Panc1 (cell line): ENCODE results near the gene DNAH6. TPM values are rescaled to one million over a fixed set of nuclear protein-coding genes. Genes with fewer than 3 reads are reported as not detected.

Experiments used
- ATAC-seq: fragments of 200-7000 bp; cut with Tn5 transposase; 2 replicates; pipeline ENCODE4 v1.9.1; 2020; ENCODE audit warnings: mild to moderate bottlenecking, moderate library complexity
- BruUV-seq: library from RNA; stranded (reverse); fragments of 400-500 nt; replicated peaks from 2 replicates; lab custom pipeline; 2021; lab: Mats Ljungman, UMichigan
- CTCF ChIA-PET: fragments of 300-600 bp; sonication (Branson Sonifier 250); formaldehyde crosslinking; loops from one replicate; lab custom pipeline; 2022; ENCODE audit warnings: antibody characterized with exemption; lab: Charles Lee
- POLR2A ChIA-PET: fragments of 300-600 bp; sonication (Branson Sonifier 250); formaldehyde crosslinking; loops from one replicate; lab custom pipeline; 2022; ENCODE audit warnings: antibody characterized with exemption; lab: Charles Lee
- DNase-seq: peaks from one replicate; pipeline ENCODE4 v3.0.0-alpha.2; 2010; ENCODE audit warnings: low read depth, low spot score
- H3K27ac ChIP-seq: 2 replicates; pipeline ENCODE4 v1.5.1; 2011; ENCODE audit warnings: mild to moderate bottlenecking, low read length, inconsistent platforms
- H3K27me3 ChIP-seq: fragments of 200-500 bp; sonication (Bioruptor generic); 2 replicates; pipeline ENCODE4 v1.6.0; 2014; ENCODE audit warnings: low read length, inconsistent platforms; ENCODE audit not compliant: control insufficient read depth, insufficient read depth
- H3K36me3 ChIP-seq: fragments of 200-500 bp; sonication (Bioruptor generic); 2 replicates; pipeline ENCODE4 v1.5.1; 2014; ENCODE audit warnings: inconsistent platforms, mild to moderate bottlenecking, low read length, moderate library complexity; ENCODE audit not compliant: control insufficient read depth, insufficient read depth
- H3K4me1 ChIP-seq: 2 replicates; pipeline ENCODE4 v1.5.1; 2011; ENCODE audit warnings: inconsistent platforms, mild to moderate bottlenecking, low read length, moderate library complexity; ENCODE audit not compliant: control insufficient read depth, insufficient read depth
- H3K4me3 ChIP-seq, 2 experiments: 2 replicates each; pipeline ENCODE4 v1.5.1; 2011 to 2012; ENCODE audit warnings: low read depth in 2 of 2, low read length in 2 of 2, mild to moderate bottlenecking in 2 of 2, inconsistent platforms in 1 of 2, moderate library complexity in 1 of 2
- H3K9me3 ChIP-seq: fragments of 200-500 bp; sonication (Bioruptor generic); 2 replicates; pipeline ENCODE4 v1.5.1; 2014; ENCODE audit warnings: low read depth, mild to moderate bottlenecking, inconsistent platforms, low read length, moderate library complexity; ENCODE audit not compliant: control insufficient read depth, insufficient read depth
- POLR2AphosphoS5 ChIP-seq: IDR thresholded peaks from 2 replicates; pipeline ENCODE4 v1.6.1; 2012; ENCODE audit warnings: mild to moderate bottlenecking, low read depth, low read length, moderate library complexity
- SIN3A ChIP-seq: IDR thresholded peaks from 2 replicates; pipeline ENCODE4 v1.6.1; 2012; ENCODE audit warnings: low read depth, mild to moderate bottlenecking, low read length, moderate library complexity, borderline replicate concordance; ENCODE audit not compliant: insufficient read depth
- TCF7L2 ChIP-seq: IDR thresholded peaks from 2 replicates; pipeline ENCODE4 v1.6.1; 2011; ENCODE audit warnings: mild to moderate bottlenecking, low read depth, low read length, inconsistent platforms
- in situ Hi-C: cut with HindIII; loops from 2 replicates; pipeline ENCODE4 v1.10.0; 2016; ENCODE audit warnings: low sequenced_read_pairs, low pct_unique_long_range_greater_than_20kb
- intact Hi-C: fragments of 100-400 bp; cut with micrococcal nuclease; formaldehyde crosslinking; loops from one replicate; pipeline ENCODE4 v1.10.0; 2022; ENCODE audit not compliant: unreplicated experiment
- total RNA-seq: library from RNA; stranded (reverse); gene quantifications from one replicate; pipeline ENCODE4 v1.2.1, GENCODE V29; 2021; ENCODE audit not compliant: unreplicated experiment
- TF ChIP-seq, protein P1 (sequence below): fragments of 450-650 bp; IDR thresholded peaks from 2 replicates; pipeline ENCODE4 v1.5.1; 2017; ENCODE audit warnings: mild to moderate bottlenecking
- TF ChIP-seq, protein P2 (sequence below), 2 experiments: IDR thresholded peaks; 2 replicates each; pipeline ENCODE4 v1.6.1; 2011 to 2012; ENCODE audit warnings: low read depth in 2 of 2, control low read depth in 1 of 2, low read length in 1 of 2, mild to moderate bottlenecking in 1 of 2, moderate library complexity in 1 of 2; ENCODE audit not compliant: insufficient read depth in 1 of 2

The DNAH6 gene
- total RNA-seq, 1 experiment from 2014 or later = 0.26 TPM

DNA sequence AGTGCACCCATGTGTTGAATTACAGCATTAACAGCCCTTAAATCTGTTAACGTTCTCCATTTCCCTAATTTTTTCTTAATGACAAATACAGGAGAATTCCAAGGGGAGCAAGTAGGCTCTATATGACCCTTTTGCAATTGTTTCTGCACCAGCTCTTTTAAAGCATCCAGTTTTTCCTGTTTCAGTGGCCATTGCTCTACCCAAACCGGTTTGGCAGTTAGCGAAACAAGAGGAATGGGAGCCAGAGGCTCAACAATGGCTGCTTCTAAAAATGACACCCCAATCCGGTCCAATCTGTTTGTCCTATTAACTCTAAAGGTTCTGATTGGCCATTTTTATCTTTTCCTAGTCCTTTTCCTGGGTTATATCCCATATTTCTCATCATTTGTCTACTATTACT, 42.1 kb upstream of the DNAH6 start:
- ChIA-PET POLR2A (no interaction called here), CTCF (no interaction called here)
- no peak for TF ChIP-seq POLR2AphosphoS5
- TF ChIP-seq, protein P1, sequence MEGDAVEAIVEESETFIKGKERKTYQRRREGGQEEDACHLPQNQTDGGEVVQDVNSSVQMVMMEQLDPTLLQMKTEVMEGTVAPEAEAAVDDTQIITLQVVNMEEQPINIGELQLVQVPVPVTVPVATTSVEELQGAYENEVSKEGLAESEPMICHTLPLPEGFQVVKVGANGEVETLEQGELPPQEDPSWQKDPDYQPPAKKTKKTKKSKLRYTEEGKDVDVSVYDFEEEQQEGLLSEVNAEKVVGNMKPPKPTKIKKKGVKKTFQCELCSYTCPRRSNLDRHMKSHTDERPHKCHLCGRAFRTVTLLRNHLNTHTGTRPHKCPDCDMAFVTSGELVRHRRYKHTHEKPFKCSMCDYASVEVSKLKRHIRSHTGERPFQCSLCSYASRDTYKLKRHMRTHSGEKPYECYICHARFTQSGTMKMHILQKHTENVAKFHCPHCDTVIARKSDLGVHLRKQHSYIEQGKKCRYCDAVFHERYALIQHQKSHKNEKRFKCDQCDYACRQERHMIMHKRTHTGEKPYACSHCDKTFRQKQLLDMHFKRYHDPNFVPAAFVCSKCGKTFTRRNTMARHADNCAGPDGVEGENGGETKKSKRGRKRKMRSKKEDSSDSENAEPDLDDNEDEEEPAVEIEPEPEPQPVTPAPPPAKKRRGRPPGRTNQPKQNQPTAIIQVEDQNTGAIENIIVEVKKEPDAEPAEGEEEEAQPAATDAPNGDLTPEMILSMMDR = no peak
- TF ChIP-seq, protein P2, sequence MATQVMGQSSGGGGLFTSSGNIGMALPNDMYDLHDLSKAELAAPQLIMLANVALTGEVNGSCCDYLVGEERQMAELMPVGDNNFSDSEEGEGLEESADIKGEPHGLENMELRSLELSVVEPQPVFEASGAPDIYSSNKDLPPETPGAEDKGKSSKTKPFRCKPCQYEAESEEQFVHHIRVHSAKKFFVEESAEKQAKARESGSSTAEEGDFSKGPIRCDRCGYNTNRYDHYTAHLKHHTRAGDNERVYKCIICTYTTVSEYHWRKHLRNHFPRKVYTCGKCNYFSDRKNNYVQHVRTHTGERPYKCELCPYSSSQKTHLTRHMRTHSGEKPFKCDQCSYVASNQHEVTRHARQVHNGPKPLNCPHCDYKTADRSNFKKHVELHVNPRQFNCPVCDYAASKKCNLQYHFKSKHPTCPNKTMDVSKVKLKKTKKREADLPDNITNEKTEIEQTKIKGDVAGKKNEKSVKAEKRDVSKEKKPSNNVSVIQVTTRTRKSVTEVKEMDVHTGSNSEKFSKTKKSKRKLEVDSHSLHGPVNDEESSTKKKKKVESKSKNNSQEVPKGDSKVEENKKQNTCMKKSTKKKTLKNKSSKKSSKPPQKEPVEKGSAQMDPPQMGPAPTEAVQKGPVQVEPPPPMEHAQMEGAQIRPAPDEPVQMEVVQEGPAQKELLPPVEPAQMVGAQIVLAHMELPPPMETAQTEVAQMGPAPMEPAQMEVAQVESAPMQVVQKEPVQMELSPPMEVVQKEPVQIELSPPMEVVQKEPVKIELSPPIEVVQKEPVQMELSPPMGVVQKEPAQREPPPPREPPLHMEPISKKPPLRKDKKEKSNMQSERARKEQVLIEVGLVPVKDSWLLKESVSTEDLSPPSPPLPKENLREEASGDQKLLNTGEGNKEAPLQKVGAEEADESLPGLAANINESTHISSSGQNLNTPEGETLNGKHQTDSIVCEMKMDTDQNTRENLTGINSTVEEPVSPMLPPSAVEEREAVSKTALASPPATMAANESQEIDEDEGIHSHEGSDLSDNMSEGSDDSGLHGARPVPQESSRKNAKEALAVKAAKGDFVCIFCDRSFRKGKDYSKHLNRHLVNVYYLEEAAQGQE (IDR thresholded peaks at IDR 0.05; ENCODE audit: insufficient read depth in 1 of 2, low read depth in 2 of 2, low read length in 1 of 2) = no peak
- TF ChIP-seq TCF7L2 = no peak
- TF ChIP-seq SIN3A = no peak
- BruUV-seq = no TSS peak
- Histone ChIP-seq H3K4me1 (no peaks in the 10 kb centered on the region), H3K4me3 (no peak overlapping the region), H3K27me3 (no peaks in the 10 kb centered on the region), H3K9me3 (no peaks in the 10 kb centered on the region; the same call in 1 of the 2 replicates), H3K36me3 (no peaks in the 10 kb centered on the region), H3K27ac (no peak overlapping the region)
- DNase-seq = no peak
- in situ Hi-C loops (no loop called here), intact Hi-C loops (no loop called here)
- no peak for ATAC-seq

DNA sequence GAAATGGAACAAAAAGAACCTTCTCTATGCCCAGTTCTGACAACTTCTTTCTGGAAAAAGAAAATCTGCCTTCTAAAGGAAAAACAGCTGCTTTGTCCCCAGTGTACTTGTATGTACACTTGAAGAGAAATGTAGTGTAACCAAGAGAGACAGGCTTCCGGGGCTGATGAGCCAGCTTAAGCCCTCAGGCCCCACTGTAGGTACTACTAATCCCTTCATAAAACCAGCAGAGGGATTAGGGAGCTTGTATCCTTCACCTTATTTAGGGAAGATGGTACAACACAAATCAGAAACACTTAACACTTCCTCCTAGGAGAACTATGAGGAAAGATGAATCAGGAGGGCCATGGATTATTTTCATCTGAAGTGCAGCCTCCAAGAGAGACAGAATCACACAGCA, 38.4 kb upstream of the DNAH6 start:
- ChIA-PET CTCF (no interaction called here), POLR2A (no interaction called here)
- no peak for TF ChIP-seq TCF7L2
- no peak for TF ChIP-seq POLR2AphosphoS5
- TF ChIP-seq, protein P2 (IDR thresholded peaks at IDR 0.05; ENCODE audit: insufficient read depth in 1 of 2, low read depth in 2 of 2, low read length in 1 of 2) = no peak
- TF ChIP-seq, protein P1 = no peak
- TF ChIP-seq SIN3A = no peak
- no peak overlapping the region for H3K27ac ChIP-seq
- no peaks in the 10 kb centered on the region for H3K36me3 ChIP-seq
- BruUV-seq = no TSS peak
- H3K27me3 ChIP-seq = no peaks in the 10 kb centered on the region
- ATAC-seq (no peak), DNase-seq (no peak)
- H3K4me1 ChIP-seq = no peaks in the 10 kb centered on the region
- in situ Hi-C loops (no loop called here), intact Hi-C loops (no loop called here)
- H3K9me3 ChIP-seq = no peaks in the 10 kb centered on the region
- H3K4me3 ChIP-seq = no peak overlapping the region
